Transverse colon (tissue), 4 donors: Measurements from ENCODE around the gene CLIP1. TPM values are rescaled to one million over a fixed set of nuclear protein-coding genes. Genes with fewer than 3 reads are reported as not detected.
"Not testable (repeated sequence)": the region's sequence is repeated elsewhere in the genome, so short reads cannot be mapped to it uniquely, and the experiment has no call there.

Experiments used
- DNase-seq: peaks from one replicate; pipeline ENCODE4 v3.0.0-alpha.2; 2019
- H3K27ac ChIP-seq, 4 donors: fragments of 200-600 bp; sonication (generic); 2 replicates each; pipeline ENCODE4 v1.5.1; 2016 to 2018; ENCODE audit warnings: inconsistent platforms in 4 of 4
- H3K27me3 ChIP-seq: fragments of 200-600 bp; sonication (generic); 2 replicates; pipeline ENCODE4 v1.5.1; 2017; ENCODE audit warnings: inconsistent platforms
- H3K36me3 ChIP-seq, 4 donors: fragments of 200-600 bp; sonication (generic); 2 replicates each; pipeline ENCODE4 v1.5.1; 2017 to 2019; ENCODE audit warnings: inconsistent platforms in 4 of 4
- H3K4me1 ChIP-seq, 4 donors: fragments of 200-600 bp; sonication (generic); 2 replicates each; pipeline ENCODE4 v1.5.1; 2017 to 2020; ENCODE audit warnings: inconsistent platforms in 4 of 4
- H3K4me3 ChIP-seq, 4 donors: fragments of 200-600 bp; sonication (generic); 1 replicate in 1 of 4; 2 replicates in 3 of 4; pipeline versions ENCODE4 v1.5.1 to v1.6.1; 2017 to 2019; ENCODE audit warnings: inconsistent platforms in 4 of 4
- H3K9me3 ChIP-seq, 2 donors: fragments of 200-600 bp; sonication (generic); 2 replicates each; pipeline ENCODE4 v1.5.1; 2017 to 2019; ENCODE audit warnings: inconsistent platforms in 2 of 2
- CTCF ChIP-seq, 5 experiments: fragments of 200-600 bp in 3 of 5; fragments of 450-650 bp in 2 of 5; sonication (generic) in 3 of 5; IDR thresholded peaks; 1 replicate in 2 of 5; 2 replicates in 3 of 5; pipeline ENCODE4 v1.5.1; 2016 to 2017; ENCODE audit warnings: antibody characterized with exemption in 5 of 5, inconsistent platforms in 3 of 5, mild to moderate bottlenecking in 2 of 5, moderate library complexity in 1 of 5
- EP300 ChIP-seq: sonication (generic); formaldehyde crosslinking; IDR thresholded peaks from one replicate; pipeline ENCODE4 v1.6.1; 2017; ENCODE audit warnings: antibody characterized with exemption, low read depth
- POLR2A ChIP-seq: fragments of 450-650 bp; IDR thresholded peaks from one replicate; pipeline ENCODE4 v1.6.1; 2016; ENCODE audit warnings: antibody characterized with exemption, mild to moderate bottlenecking, moderate library complexity
- POLR2AphosphoS5 ChIP-seq, 3 donors: sonication (generic); formaldehyde crosslinking; IDR thresholded peaks; one replicate each; pipeline ENCODE4 v1.6.1; 2016; ENCODE audit warnings: antibody characterized with exemption in 3 of 3
- WGBS, 2 donors: methylation state at CpG; one replicate each; pipeline ENCODE4 v1.1.5; 2018; ENCODE audit warnings: low coverage in 1 of 2; 5-methylcytosine and 5-hydroxymethylcytosine counted together
- in situ Hi-C, 4 donors: fragments of 200-750 bp; cut with MboI; loops; one replicate each; pipeline versions ENCODE4 v1.15.0 to v1.15.1; 2017; ENCODE audit warnings: low sequenced_read_pairs in 3 of 4, low pct_ligation_motif_present in 1 of 4, low pct_unique_long_range_greater_than_20kb in 1 of 4
- intact Hi-C: fragments of 100-400 bp; cut with DNase I; formaldehyde crosslinking; loops from one replicate; pipeline ENCODE4 v1.15.1; 2023; ENCODE audit warnings: low total_unique reads
- total RNA-seq, 4 donors: library from RNA; depleted of rRNA; stranded (reverse); fragments of >200 nt; gene quantifications; one replicate each; pipeline ENCODE4 v1.1.0, GENCODE V29; 2016

The CLIP1 gene
- total RNA-seq = 100 to 1,000 TPM in 1 of 4 donors, 10 to 100 TPM in 3; 49.2 to 111 (median 88.6) TPM

GRCh38 chr12:122421821-122422729 is at the start of gene CLIP1:
CLIP1 (minus strand) TSS chr12:122422669; CDS start chr12:122380452, 42,217 bp downstream.
- intact Hi-C loops = no loop called here
- WGBS, 2 donors = 1% methylated on average over 23 of the region's 118 CpGs; no CpG with 5 or more reads in 1 of the 2 donors

GRCh38 chr12:122471324-122472226 is 49.1 kb upstream of the CLIP1 start:
- peaks cover 0 to 10% (median 2%) of the 10 kb centered on the region in 4 donors for H3K4me1 ChIP-seq
- H3K27ac ChIP-seq = peak overlapping the region; percentile 56 to 63 (median 59)
- TF ChIP-seq EP300 (no peak), CTCF (IDR thresholded peaks at IDR 0.05) (peak; percentile 75 to 91 (median 82)), POLR2AphosphoS5 (IDR thresholded peaks at IDR 0.05) (no peak), POLR2A (no peak)
- H3K27me3 ChIP-seq = no peaks in the 10 kb centered on the region
- no peak overlapping the region for H3K4me3 ChIP-seq
- DNase-seq = no peak
- intact Hi-C loops = loop anchor here (10.0 kb wide), 2 partner anchors 77 to 137 kb away; no protein-coding TSS in a partner anchor
- in situ Hi-C loops = loop anchor here in 2 of 4 donors (10.0 kb wide), 2 partner anchors 67 to 77 kb away; no protein-coding TSS in a partner anchor
- peaks cover 0 to 29% (median 9%) of the 10 kb centered on the region in 4 donors for H3K36me3 ChIP-seq
- WGBS, 2 donors = 21 to 33% methylated on average over 3 of the region's 3 CpGs
- H3K9me3 ChIP-seq = no peaks in the 10 kb centered on the region

More at GRCh38 chr12:122421821-122422729, at the start of gene CLIP1:
- no peaks in the 10 kb centered on the region for H3K9me3 ChIP-seq
- peak within 1 kb of the TSS; percentile 80 to 100 (median 98) for H3K4me3 ChIP-seq
- H3K27ac ChIP-seq = peak within 1 kb of the TSS; percentile 97 to 100 (median 100)
- peak; percentile 70 for DNase-seq
- no peaks in the 10 kb centered on the region for H3K36me3 ChIP-seq
- in situ Hi-C loops = no loop called here
- H3K27me3 ChIP-seq = no peaks in the 10 kb centered on the region
- peaks cover 21 to 47% (median 36%) of the 10 kb centered on the region in 4 donors for H3K4me1 ChIP-seq
- TF ChIP-seq CTCF (IDR thresholded peaks at IDR 0.05) = peak in 4 of 5 experiments; percentile 26 to 48 (median 39)
- TF ChIP-seq POLR2AphosphoS5 (IDR thresholded peaks at IDR 0.05) = peak in 2 of 3 donors; percentile 64 to 76
- no peak for TF ChIP-seq EP300
- peak; percentile 40 for TF ChIP-seq POLR2A

- in situ Hi-C loops = loop anchor here in 2 of 4 donors (10.0 kb wide), 2 partner anchors 66 to 76 kb away; no protein-coding TSS in a partner anchor
- 99% methylated on average over 7 of the region's 7 CpGs; no CpG with 5 or more reads in 1 of the 2 donors for WGBS, 2 donors
- DNase-seq = not testable (repeated sequence)
Measured at GRCh38 chr12:122470576-122470975, 48.1 kb upstream of the CLIP1 start.

GRCh38 chr12:122469856-122470255 is 47.4 kb upstream of the CLIP1 start:
- WGBS, 2 donors = 83 to 84% methylated on average over 4 to 6 of the region's 6 CpGs
- in situ Hi-C loops (loop anchor here in 2 of 4 donors (10.0 kb wide), 2 partner anchors 65 to 75 kb away; no protein-coding TSS in a partner anchor), intact Hi-C loops (loop anchor here (10.0 kb wide), 2 partner anchors 75 to 135 kb away; no protein-coding TSS in a partner anchor)
- not testable (repeated sequence) for H3K9me3 ChIP-seq, H3K4me1 ChIP-seq, DNase-seq, H3K4me3 ChIP-seq, H3K27ac ChIP-seq, H3K27me3 ChIP-seq
- peaks cover 0 to 12% (median 2%) of the 10 kb centered on the region in 4 donors for H3K36me3 ChIP-seq

More at GRCh38 chr12:122470576-122470975, 48.1 kb upstream of the CLIP1 start:
- not testable (repeated sequence) for H3K9me3 ChIP-seq, H3K27ac ChIP-seq, H3K4me1 ChIP-seq, H3K27me3 ChIP-seq, H3K4me3 ChIP-seq
- intact Hi-C loops = loop anchor here (10.0 kb wide), 2 partner anchors 76 to 136 kb away; no protein-coding TSS in a partner anchor
- H3K36me3 ChIP-seq = peaks cover 0 to 19% (median 4%) of the 10 kb centered on the region in 4 donors
